ENCODE results near the gene HK1. TPM values are rescaled to one million over a fixed set of nuclear protein-coding genes. Genes with fewer than 3 reads are reported as not detected.
A peak's percentile ranks its signal among the peaks of the same experiment; 100 is the strongest.
"Not testable (repeated sequence)": the region's sequence is repeated elsewhere in the genome, so short reads cannot be mapped to it uniquely, and the experiment has no call there.

Gene HK1
- total RNA-seq, 1 donor from 2014 or later = 95.0 TPM

DNA sequence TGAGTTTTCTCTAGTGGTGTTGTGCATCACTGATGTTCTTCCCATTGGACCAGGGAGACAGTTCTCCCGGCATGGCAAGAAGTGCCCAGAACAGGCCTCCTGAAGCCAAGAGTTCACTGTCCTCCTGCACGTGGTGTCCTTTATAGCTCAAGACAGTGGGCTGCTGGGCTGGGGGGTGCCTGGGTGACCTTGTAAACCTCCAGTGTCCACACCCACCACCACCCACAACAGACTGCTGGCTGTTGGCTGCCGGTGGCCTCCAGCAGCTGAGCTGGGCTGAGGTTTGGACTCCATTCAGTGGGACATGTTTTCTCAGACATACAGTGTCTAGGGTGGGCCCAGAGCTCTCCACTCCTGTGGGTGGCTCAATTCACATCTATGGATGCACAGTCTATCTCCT, 42.2 kb downstream of the HK1 start:
- Histone ChIP-seq H3K36me3 (ENCODE audit: insufficient read depth, low read length) (no peaks in the 10 kb centered on the region), H2AFZ (ENCODE audit: low read depth, low read length) (no peak overlapping the region), H3K4me1 (ENCODE audit: insufficient read depth, low read length) (peaks cover 35% of the 10 kb centered on the region), H3K79me2 (ENCODE audit: insufficient read depth, low read length) (peaks cover 67% of the 10 kb centered on the region), H3K9ac (ENCODE audit: low read length) (no peak overlapping the region), H4K20me1 (ENCODE audit: insufficient read depth, low read length) (peaks cover 55% of the 10 kb centered on the region), H3K4me3 (ENCODE audit: insufficient read depth, low read depth, low read length) (no peak overlapping the region), H3K27ac (ENCODE audit: low read depth, low read length) (no peak overlapping the region), H3K9me3 (ENCODE audit: insufficient read depth, low read depth, low read length) (no peaks in the 10 kb centered on the region), H3K4me2 (ENCODE audit: low read length) (peak overlapping the region; percentile 98), H3K27me3 (ENCODE audit: insufficient read depth, low read length) (no peaks in the 10 kb centered on the region)
- H3K4me1 Mint-ChIP-seq (ENCODE audit: low read depth, unreplicated experiment) = peaks cover 27% of the 10 kb centered on the region
- no peak overlapping the region for H3K27ac Mint-ChIP-seq (ENCODE audit: unreplicated experiment)
- no peaks in the 10 kb centered on the region for H3K9me3 Mint-ChIP-seq (ENCODE audit: unreplicated experiment)
- H3K27me3 Mint-ChIP-seq (ENCODE audit: low read depth, unreplicated experiment) = no peaks in the 10 kb centered on the region
- no peak for DNase-seq (ENCODE audit: low read depth)
- peak overlapping the region; percentile 95 for H3K4me3 Mint-ChIP-seq (ENCODE audit: unreplicated experiment)
- TF ChIP-seq, protein P1, sequence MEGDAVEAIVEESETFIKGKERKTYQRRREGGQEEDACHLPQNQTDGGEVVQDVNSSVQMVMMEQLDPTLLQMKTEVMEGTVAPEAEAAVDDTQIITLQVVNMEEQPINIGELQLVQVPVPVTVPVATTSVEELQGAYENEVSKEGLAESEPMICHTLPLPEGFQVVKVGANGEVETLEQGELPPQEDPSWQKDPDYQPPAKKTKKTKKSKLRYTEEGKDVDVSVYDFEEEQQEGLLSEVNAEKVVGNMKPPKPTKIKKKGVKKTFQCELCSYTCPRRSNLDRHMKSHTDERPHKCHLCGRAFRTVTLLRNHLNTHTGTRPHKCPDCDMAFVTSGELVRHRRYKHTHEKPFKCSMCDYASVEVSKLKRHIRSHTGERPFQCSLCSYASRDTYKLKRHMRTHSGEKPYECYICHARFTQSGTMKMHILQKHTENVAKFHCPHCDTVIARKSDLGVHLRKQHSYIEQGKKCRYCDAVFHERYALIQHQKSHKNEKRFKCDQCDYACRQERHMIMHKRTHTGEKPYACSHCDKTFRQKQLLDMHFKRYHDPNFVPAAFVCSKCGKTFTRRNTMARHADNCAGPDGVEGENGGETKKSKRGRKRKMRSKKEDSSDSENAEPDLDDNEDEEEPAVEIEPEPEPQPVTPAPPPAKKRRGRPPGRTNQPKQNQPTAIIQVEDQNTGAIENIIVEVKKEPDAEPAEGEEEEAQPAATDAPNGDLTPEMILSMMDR (IDR thresholded peaks at IDR 0.05; ENCODE audit: insufficient read depth, low read depth, low read length) = no peak
- no peak for TF ChIP-seq EZH2 (IDR thresholded peaks at IDR 0.05; ENCODE audit: insufficient read depth, low read length)
- FAIRE-seq = no peak
- H3K36me3 Mint-ChIP-seq (ENCODE audit: low read depth, unreplicated experiment) = peaks cover 1% of the 10 kb centered on the region

DNA sequence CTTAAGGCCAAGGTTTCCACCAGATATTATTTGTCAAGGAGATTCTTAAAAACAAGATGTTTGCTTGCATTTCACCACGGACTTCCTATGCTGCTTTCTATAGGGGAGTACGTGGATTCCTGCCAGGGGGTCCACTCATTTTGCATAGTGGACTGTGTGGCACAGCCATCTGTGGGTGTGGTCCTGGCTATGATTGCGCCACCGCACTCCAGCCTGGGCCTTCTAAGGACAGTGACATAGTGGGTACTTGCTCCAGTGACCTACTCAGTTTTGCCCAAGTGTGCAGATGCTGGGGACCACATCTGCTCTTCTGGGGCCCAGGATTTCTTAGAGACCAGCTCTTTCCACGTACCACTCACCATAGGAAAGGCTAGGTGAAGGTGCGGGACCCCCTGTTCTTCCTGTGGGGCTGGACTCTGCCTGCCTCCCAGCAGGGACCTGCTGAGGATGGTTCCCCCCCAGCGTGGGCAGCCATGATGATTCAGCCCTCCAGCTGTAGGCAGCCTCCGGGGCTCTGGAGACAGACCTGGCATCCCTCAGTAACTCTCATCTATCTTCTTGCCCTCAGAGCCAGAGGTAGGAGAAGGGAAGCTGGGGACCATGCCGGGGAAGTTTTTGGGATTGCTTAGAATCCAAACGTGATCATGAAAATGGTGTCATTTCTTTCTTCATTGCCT, 42.9 kb downstream of the HK1 start:
- Mint-ChIP-seq H3K36me3 (ENCODE audit: low read depth, unreplicated experiment) (peaks cover 1% of the 10 kb centered on the region), H3K4me1 (ENCODE audit: low read depth, unreplicated experiment) (peaks cover 24% of the 10 kb centered on the region), H3K27me3 (ENCODE audit: low read depth, unreplicated experiment) (no peaks in the 10 kb centered on the region), H3K4me3 (ENCODE audit: unreplicated experiment) (peak overlapping the region; percentile 51), H3K27ac (ENCODE audit: unreplicated experiment) (peak overlapping the region; percentile 30), H3K9me3 (ENCODE audit: unreplicated experiment) (no peaks in the 10 kb centered on the region)
- Histone ChIP-seq H3K36me3 (ENCODE audit: insufficient read depth, low read length) (no peaks in the 10 kb centered on the region), H3K27ac (ENCODE audit: low read depth, low read length) (no peak overlapping the region), H3K9me3 (ENCODE audit: insufficient read depth, low read depth, low read length) (no peaks in the 10 kb centered on the region), H3K9ac (ENCODE audit: low read length) (no peak overlapping the region), H3K27me3 (ENCODE audit: insufficient read depth, low read length) (no peaks in the 10 kb centered on the region), H2AFZ (ENCODE audit: low read depth, low read length) (no peak overlapping the region), H3K79me2 (ENCODE audit: insufficient read depth, low read length) (peaks cover 72% of the 10 kb centered on the region), H3K4me2 (ENCODE audit: low read length) (peak overlapping the region; percentile 98), H3K4me1 (ENCODE audit: insufficient read depth, low read length) (peaks cover 41% of the 10 kb centered on the region), H4K20me1 (ENCODE audit: insufficient read depth, low read length) (peaks cover 60% of the 10 kb centered on the region), H3K4me3 (ENCODE audit: insufficient read depth, low read depth, low read length) (no peak overlapping the region)
- FAIRE-seq (no peak), DNase-seq (ENCODE audit: low read depth) (no peak)
- no peak for TF ChIP-seq EZH2 (IDR thresholded peaks at IDR 0.05; ENCODE audit: insufficient read depth, low read length)
- TF ChIP-seq, protein P1 (IDR thresholded peaks at IDR 0.05; ENCODE audit: insufficient read depth, low read depth, low read length) = no peak

DNA sequence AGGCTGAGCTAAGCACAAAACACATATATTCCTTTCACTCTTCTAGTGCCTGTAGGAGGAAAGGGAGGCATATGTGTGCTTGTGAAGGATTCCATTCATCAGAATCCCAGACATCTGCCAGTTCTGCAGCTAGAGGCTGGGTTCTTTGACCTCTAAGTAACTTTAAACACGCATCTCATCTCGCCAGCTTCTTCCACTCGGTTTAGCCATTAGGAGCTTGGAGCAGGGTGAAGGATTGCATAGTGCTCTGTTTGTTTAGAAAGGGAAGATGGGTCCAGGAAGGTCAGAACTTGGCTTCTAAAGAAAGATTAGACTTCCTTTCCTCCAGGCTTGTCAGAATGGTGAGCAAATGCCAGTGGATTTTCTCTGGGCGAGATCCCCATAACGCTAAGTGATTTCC, 43.6 kb downstream of the HK1 start:
- FAIRE-seq = no peak
- H3K4me3 Mint-ChIP-seq (ENCODE audit: unreplicated experiment) = peak overlapping the region; percentile 11
- no peaks in the 10 kb centered on the region for H3K27me3 Mint-ChIP-seq (ENCODE audit: low read depth, unreplicated experiment)

DNA sequence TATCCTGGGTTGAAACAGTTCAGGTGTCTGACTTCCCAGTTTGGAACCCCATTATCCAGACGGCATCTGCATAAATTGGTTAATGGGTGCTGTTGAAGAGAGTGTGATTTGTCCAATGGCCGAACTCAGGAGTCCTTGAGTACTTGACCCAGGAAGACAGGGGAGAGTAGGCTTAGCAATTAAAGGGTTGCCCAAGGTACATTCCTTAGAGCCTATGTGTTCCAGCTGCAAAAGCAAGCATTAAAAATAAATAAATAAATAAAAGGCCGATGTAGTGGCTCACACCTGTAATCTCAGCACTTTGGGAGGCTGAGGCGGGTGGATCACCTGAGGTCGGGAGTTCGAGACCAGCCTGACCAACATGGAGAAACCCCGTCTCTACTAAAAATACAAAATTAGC, 44.0 kb downstream of the HK1 start:
- not testable (repeated sequence) for H3K4me3 Mint-ChIP-seq (ENCODE audit: unreplicated experiment); H3K27ac Mint-ChIP-seq (ENCODE audit: unreplicated experiment)

More for the DNA sequence above, 43.6 kb downstream of the HK1 start:
- Histone ChIP-seq H3K4me3 (ENCODE audit: insufficient read depth, low read depth, low read length) (no peak overlapping the region), H3K36me3 (ENCODE audit: insufficient read depth, low read length) (no peaks in the 10 kb centered on the region), H3K9ac (ENCODE audit: low read length) (no peak overlapping the region), H4K20me1 (ENCODE audit: insufficient read depth, low read length) (peaks cover 63% of the 10 kb centered on the region), H2AFZ (ENCODE audit: low read depth, low read length) (no peak overlapping the region), H3K79me2 (ENCODE audit: insufficient read depth, low read length) (peaks cover 79% of the 10 kb centered on the region), H3K9me3 (ENCODE audit: insufficient read depth, low read depth, low read length) (no peaks in the 10 kb centered on the region), H3K4me1 (ENCODE audit: insufficient read depth, low read length) (peaks cover 40% of the 10 kb centered on the region), H3K27me3 (ENCODE audit: insufficient read depth, low read length) (no peaks in the 10 kb centered on the region), H3K27ac (ENCODE audit: low read depth, low read length) (no peak overlapping the region), H3K4me2 (ENCODE audit: low read length) (peak overlapping the region; percentile 98)
- peaks cover 1% of the 10 kb centered on the region for H3K36me3 Mint-ChIP-seq (ENCODE audit: low read depth, unreplicated experiment)
- TF ChIP-seq, protein P1 (IDR thresholded peaks at IDR 0.05; ENCODE audit: insufficient read depth, low read depth, low read length) = no peak
- no peak for TF ChIP-seq EZH2 (IDR thresholded peaks at IDR 0.05; ENCODE audit: insufficient read depth, low read length)
- no peak overlapping the region for H3K27ac Mint-ChIP-seq (ENCODE audit: unreplicated experiment)
- H3K4me1 Mint-ChIP-seq (ENCODE audit: low read depth, unreplicated experiment) = peaks cover 20% of the 10 kb centered on the region
- no peaks in the 10 kb centered on the region for H3K9me3 Mint-ChIP-seq (ENCODE audit: unreplicated experiment)
- no peak for DNase-seq (ENCODE audit: low read depth)

More for the DNA sequence above, 44.0 kb downstream of the HK1 start:
- FAIRE-seq; H3K4me3 ChIP-seq (ENCODE audit: insufficient read depth, low read depth, low read length); H3K36me3 Mint-ChIP-seq (ENCODE audit: low read depth, unreplicated experiment); H2AFZ ChIP-seq (ENCODE audit: low read depth, low read length); H3K9ac ChIP-seq (ENCODE audit: low read length); H3K9me3 Mint-ChIP-seq (ENCODE audit: unreplicated experiment); H3K36me3 ChIP-seq (ENCODE audit: insufficient read depth, low read length); H3K9me3 ChIP-seq (ENCODE audit: insufficient read depth, low read depth, low read length); H3K27ac ChIP-seq (ENCODE audit: low read depth, low read length); H3K27me3 Mint-ChIP-seq (ENCODE audit: low read depth, unreplicated experiment); H3K27me3 ChIP-seq (ENCODE audit: insufficient read depth, low read length); DNase-seq (ENCODE audit: low read depth): not testable (repeated sequence)
- peaks cover 83% of the 10 kb centered on the region for H3K79me2 ChIP-seq (ENCODE audit: insufficient read depth, low read length)
- H3K4me1 Mint-ChIP-seq (ENCODE audit: low read depth, unreplicated experiment) = peaks cover 21% of the 10 kb centered on the region
- H3K4me2 ChIP-seq (ENCODE audit: low read length) = peak overlapping the region; percentile 98
- peaks cover 40% of the 10 kb centered on the region for H3K4me1 ChIP-seq (ENCODE audit: insufficient read depth, low read length)
- H4K20me1 ChIP-seq (ENCODE audit: insufficient read depth, low read length) = peaks cover 65% of the 10 kb centered on the region

Measured in astrocyte (in vitro differentiated cells and primary cell).